HL-60 (cell line): ENCODE measurements around the gene TTN.

Experiments
- DNase-seq, 2 experiments: peaks; one replicate each; pipeline ENCODE4 v3.0.0-alpha.2; 2010 to 2020; ENCODE audit warnings: low read depth in 1 of 2, low spot score in 1 of 2
- H3K27ac ChIP-seq: fragments of 250-450 bp; sonication (Bioruptor Pico); replicated peaks from 2 replicates; pipeline ENCODE4 v1.5.1; 2020; ENCODE audit warnings: mild to moderate bottlenecking, moderate library complexity
- H3K27me3 ChIP-seq: fragments of 250-450 bp; sonication (Bioruptor Pico); 2 replicates; pipeline ENCODE4 v1.5.1; 2021; ENCODE audit warnings: mild to moderate bottlenecking, moderate library complexity; ENCODE audit not compliant: insufficient read depth, poor library complexity, severe bottlenecking
- H3K4me3 ChIP-seq: replicated peaks from 2 replicates; pipeline ENCODE4 v1.5.1; 2011; ENCODE audit warnings: mild to moderate bottlenecking, control low read depth, low read length; ENCODE audit not compliant: insufficient read depth
- GABPA ChIP-seq: IDR thresholded peaks from 2 replicates; pipeline ENCODE4 v1.6.1; 2012; ENCODE audit warnings: low read depth
- POLR2AphosphoS5 ChIP-seq: IDR thresholded peaks from 2 replicates; pipeline ENCODE4 v1.6.1; 2012; ENCODE audit warnings: low read depth
- SPI1 ChIP-seq: IDR thresholded peaks from 2 replicates; pipeline ENCODE4 v1.6.1; 2012; ENCODE audit warnings: low read depth, mild to moderate bottlenecking, borderline replicate concordance
- TF ChIP-seq, protein P1 (sequence below): IDR thresholded peaks from 2 replicates; pipeline ENCODE4 v1.6.1; 2012; ENCODE audit warnings: low read depth; ENCODE audit not compliant: insufficient replicate concordance
- TF ChIP-seq, protein P2 (sequence below): IDR thresholded peaks from one replicate; pipeline ENCODE4 v1.5.1; 2011; ENCODE audit warnings: low read length, control low read depth, inconsistent platforms; ENCODE audit not compliant: insufficient read depth

TTN gene

DNA sequence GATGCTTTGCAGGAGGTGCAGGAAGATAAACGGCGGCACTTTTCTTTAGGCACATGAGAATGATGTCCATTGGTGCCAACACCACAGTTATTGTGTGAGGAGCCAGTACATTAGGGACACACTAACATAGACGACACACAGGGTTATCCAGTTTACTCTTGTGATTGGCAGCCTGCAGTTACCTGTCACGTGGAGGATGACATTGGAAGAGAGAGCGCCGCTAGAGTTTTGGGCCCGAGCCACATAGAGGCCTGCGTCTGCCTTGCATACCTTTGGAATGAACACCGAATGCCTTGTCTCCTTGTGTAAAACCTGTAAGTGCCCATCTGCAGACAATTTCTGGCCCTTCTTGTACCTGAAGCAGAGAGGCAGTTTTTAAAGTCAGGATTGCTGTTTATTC, 26.9 kb upstream of the TTN start:
- H3K4me3 ChIP-seq: no peak overlapping the region
- TF ChIP-seq POLR2AphosphoS5 (no peak), GABPA (no peak), SPI1 (no peak)
- TF ChIP-seq, protein P1, sequence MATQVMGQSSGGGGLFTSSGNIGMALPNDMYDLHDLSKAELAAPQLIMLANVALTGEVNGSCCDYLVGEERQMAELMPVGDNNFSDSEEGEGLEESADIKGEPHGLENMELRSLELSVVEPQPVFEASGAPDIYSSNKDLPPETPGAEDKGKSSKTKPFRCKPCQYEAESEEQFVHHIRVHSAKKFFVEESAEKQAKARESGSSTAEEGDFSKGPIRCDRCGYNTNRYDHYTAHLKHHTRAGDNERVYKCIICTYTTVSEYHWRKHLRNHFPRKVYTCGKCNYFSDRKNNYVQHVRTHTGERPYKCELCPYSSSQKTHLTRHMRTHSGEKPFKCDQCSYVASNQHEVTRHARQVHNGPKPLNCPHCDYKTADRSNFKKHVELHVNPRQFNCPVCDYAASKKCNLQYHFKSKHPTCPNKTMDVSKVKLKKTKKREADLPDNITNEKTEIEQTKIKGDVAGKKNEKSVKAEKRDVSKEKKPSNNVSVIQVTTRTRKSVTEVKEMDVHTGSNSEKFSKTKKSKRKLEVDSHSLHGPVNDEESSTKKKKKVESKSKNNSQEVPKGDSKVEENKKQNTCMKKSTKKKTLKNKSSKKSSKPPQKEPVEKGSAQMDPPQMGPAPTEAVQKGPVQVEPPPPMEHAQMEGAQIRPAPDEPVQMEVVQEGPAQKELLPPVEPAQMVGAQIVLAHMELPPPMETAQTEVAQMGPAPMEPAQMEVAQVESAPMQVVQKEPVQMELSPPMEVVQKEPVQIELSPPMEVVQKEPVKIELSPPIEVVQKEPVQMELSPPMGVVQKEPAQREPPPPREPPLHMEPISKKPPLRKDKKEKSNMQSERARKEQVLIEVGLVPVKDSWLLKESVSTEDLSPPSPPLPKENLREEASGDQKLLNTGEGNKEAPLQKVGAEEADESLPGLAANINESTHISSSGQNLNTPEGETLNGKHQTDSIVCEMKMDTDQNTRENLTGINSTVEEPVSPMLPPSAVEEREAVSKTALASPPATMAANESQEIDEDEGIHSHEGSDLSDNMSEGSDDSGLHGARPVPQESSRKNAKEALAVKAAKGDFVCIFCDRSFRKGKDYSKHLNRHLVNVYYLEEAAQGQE: no peak
- TF ChIP-seq, protein P2, sequence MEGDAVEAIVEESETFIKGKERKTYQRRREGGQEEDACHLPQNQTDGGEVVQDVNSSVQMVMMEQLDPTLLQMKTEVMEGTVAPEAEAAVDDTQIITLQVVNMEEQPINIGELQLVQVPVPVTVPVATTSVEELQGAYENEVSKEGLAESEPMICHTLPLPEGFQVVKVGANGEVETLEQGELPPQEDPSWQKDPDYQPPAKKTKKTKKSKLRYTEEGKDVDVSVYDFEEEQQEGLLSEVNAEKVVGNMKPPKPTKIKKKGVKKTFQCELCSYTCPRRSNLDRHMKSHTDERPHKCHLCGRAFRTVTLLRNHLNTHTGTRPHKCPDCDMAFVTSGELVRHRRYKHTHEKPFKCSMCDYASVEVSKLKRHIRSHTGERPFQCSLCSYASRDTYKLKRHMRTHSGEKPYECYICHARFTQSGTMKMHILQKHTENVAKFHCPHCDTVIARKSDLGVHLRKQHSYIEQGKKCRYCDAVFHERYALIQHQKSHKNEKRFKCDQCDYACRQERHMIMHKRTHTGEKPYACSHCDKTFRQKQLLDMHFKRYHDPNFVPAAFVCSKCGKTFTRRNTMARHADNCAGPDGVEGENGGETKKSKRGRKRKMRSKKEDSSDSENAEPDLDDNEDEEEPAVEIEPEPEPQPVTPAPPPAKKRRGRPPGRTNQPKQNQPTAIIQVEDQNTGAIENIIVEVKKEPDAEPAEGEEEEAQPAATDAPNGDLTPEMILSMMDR: no peak
- H3K27me3 ChIP-seq: no peaks in the 10 kb centered on the region
- no peak overlapping the region for H3K27ac ChIP-seq
- DNase-seq: no peak

DNA sequence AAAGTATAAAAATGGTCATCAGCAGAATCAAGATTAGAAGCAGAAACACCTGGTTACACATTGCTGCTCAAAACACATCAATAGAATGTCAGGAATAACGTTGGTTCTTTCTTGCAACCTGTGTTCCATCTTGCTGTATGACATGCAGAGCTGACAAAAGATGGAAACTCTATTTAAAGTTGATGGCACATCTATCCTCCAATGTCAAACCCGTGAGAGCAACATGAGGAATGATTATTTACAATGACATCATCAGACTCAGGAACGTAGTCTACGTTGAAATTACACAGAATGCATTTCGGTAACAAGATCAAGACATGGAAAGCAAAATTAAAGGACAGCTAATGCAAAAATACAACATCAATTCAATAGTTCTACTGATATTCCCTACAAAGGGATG, 26.2 kb upstream of the TTN start:
- H3K4me3 ChIP-seq: no peak overlapping the region
- DNase-seq: no peak
- no peaks in the 10 kb centered on the region for H3K27me3 ChIP-seq
- no peak for TF ChIP-seq POLR2AphosphoS5
- TF ChIP-seq SPI1: no peak
- TF ChIP-seq, protein P1: no peak
- TF ChIP-seq GABPA: no peak
- TF ChIP-seq, protein P2: no peak
- H3K27ac ChIP-seq: no peak overlapping the region

- no peak overlapping the region for H3K27ac ChIP-seq
- no peaks in the 10 kb centered on the region for H3K27me3 ChIP-seq
- TF ChIP-seq GABPA (no peak), SPI1 (no peak)
- TF ChIP-seq, protein P2: no peak
- TF ChIP-seq, protein P1: no peak
- H3K4me3 ChIP-seq: no peak overlapping the region
- DNase-seq: no peak
Measured at GRCh38 chr2:178830451-178830850, 23.2 kb upstream of the TTN start.
